Spleen (tissue), 11 donors: ENCODE data around the gene FADS6. TPM values are rescaled to one million over a fixed set of nuclear protein-coding genes. Genes with fewer than 3 reads are reported as not detected.

Experiments used
- DNase-seq: peaks from one replicate; pipeline ENCODE4 v3.0.0-alpha.2; 2020
- H3K27ac ChIP-seq, 8 donors: fragments of 200-600 bp; sonication (generic) in 7 of 8; 1 replicate in 4 of 8; 2 replicates in 4 of 8; pipeline versions ENCODE4 v1.5.0 to v1.8.0; 2016 to 2021; ENCODE audit warnings: inconsistent platforms in 4 of 8, mild to moderate bottlenecking in 4 of 8, moderate library complexity in 1 of 8
- H3K27me3 ChIP-seq, 7 donors: fragments of 200-600 bp; sonication (generic) in 6 of 7; replicated peaks in 1 of 7; 1 replicate in 4 of 7; 2 replicates in 3 of 7; pipeline versions ENCODE4 v1.5.0 to v1.8.0; 2016 to 2021; ENCODE audit warnings: inconsistent platforms in 3 of 7, mild to moderate bottlenecking in 1 of 7
- H3K36me3 ChIP-seq, 6 donors: fragments of 200-600 bp; sonication (generic) in 5 of 6; 1 replicate in 4 of 6; 2 replicates in 2 of 6; pipeline versions ENCODE4 v1.5.0 to v1.8.0; 2016 to 2021; ENCODE audit warnings: inconsistent platforms in 2 of 6
- H3K4me1 ChIP-seq, 6 donors: fragments of 200-600 bp; sonication (generic) in 5 of 6; 1 replicate in 3 of 6; 2 replicates in 3 of 6; pipeline versions ENCODE4 v1.5.0 to v1.8.0; 2016 to 2021; ENCODE audit warnings: inconsistent platforms in 3 of 6
- H3K4me3 ChIP-seq, 8 donors: fragments of 200-600 bp; sonication (generic) in 7 of 8; 1 replicate in 4 of 8; 2 replicates in 4 of 8; pipeline versions ENCODE4 v1.5.0 to v1.8.0; 2016 to 2021; ENCODE audit warnings: inconsistent platforms in 4 of 8, mild to moderate bottlenecking in 4 of 8, moderate library complexity in 2 of 8
- H3K9me3 ChIP-seq, 8 donors: fragments of 200-600 bp; sonication (generic) in 7 of 8; 1 replicate in 4 of 8; 2 replicates in 4 of 8; pipeline versions ENCODE4 v1.5.0 to v1.8.0; 2016 to 2021; ENCODE audit warnings: inconsistent platforms in 4 of 8
- POLR2A ChIP-seq, 3 donors: fragments of 450-650 bp; IDR thresholded peaks; one replicate each; pipeline ENCODE4 v1.5.1; 2017; ENCODE audit warnings: antibody characterized with exemption in 3 of 3, mild to moderate bottlenecking in 1 of 3
- POLR2AphosphoS5 ChIP-seq, 3 donors: sonication (generic); formaldehyde crosslinking; IDR thresholded peaks; one replicate each; pipeline ENCODE4 v1.5.1; 2017; ENCODE audit warnings: antibody characterized with exemption in 3 of 3
- WGBS, 5 donors: extraction: QIAGEN DNeasy Blood & Tissue Kit in 3 of 5; methylation state at CpG; one replicate each; pipeline versions ENCODE4 v1.1.5 to v1.1.7; 2013 to 2018; 5-methylcytosine and 5-hydroxymethylcytosine counted together
- intact Hi-C: fragments of 100-400 bp; cut with DNase I; formaldehyde crosslinking; loops from one replicate; pipeline ENCODE4 v1.15.0; 2023; ENCODE audit warnings: low total_unique reads
- polyA plus RNA-seq, 3 donors: library from polyadenylated mRNA; stranded (reverse); fragments of 200-250 nt; gene quantifications; one replicate each; pipeline ENCODE4 v1.2.1, GENCODE V29; 2013
- total RNA-seq, 7 donors: library from RNA; depleted of rRNA in 3 of 7; stranded (reverse); fragments of >200 nt in 3 of 7; fragmentation: NEBNext Ultra II Directional in 4 of 7; extraction: Animal tissue kit (Norgen Biotek cat#: 25700) in 4 of 7; gene quantifications; one replicate each; pipeline versions ENCODE4 v1.1.0 to v1.2.1, GENCODE V29; 2016 to 2021
- TF ChIP-seq, protein P1 (sequence below), 11 experiments: fragments of 200-600 bp in 7 of 11; fragments of 450-650 bp in 4 of 11; sonication (generic) in 4 of 11; IDR thresholded peaks in 8 of 11; conservative IDR thresholded peaks in 3 of 11; 1 replicate in 7 of 11; 2 replicates in 4 of 11; pipeline versions ENCODE4 v1.4.0 to v1.8.0; 2016 to 2021; ENCODE audit warnings: antibody characterized with exemption in 11 of 11, inconsistent platforms in 4 of 11, mild to moderate bottlenecking in 1 of 11
- donor health status: healthy with polysubstance abuse.
- donor health status: DM: no; HTN: no; CAD: no; lungs with moderate emphysema.
- donor health status: DM: no; HTN: no; CAD: no.
- donor health status: Bipolar disorder and iron deficiency.
- donor health status: healthy.
- donor health status: DM: no; HTN: no; CAD: no.
- donor health status: DM: yes; HTN: yes; CAD: no.

Gene FADS6
- total and polyA plus RNA-seq, 10 donors: 0.13 to 8.8 (median 3.3) TPM

DNA sequence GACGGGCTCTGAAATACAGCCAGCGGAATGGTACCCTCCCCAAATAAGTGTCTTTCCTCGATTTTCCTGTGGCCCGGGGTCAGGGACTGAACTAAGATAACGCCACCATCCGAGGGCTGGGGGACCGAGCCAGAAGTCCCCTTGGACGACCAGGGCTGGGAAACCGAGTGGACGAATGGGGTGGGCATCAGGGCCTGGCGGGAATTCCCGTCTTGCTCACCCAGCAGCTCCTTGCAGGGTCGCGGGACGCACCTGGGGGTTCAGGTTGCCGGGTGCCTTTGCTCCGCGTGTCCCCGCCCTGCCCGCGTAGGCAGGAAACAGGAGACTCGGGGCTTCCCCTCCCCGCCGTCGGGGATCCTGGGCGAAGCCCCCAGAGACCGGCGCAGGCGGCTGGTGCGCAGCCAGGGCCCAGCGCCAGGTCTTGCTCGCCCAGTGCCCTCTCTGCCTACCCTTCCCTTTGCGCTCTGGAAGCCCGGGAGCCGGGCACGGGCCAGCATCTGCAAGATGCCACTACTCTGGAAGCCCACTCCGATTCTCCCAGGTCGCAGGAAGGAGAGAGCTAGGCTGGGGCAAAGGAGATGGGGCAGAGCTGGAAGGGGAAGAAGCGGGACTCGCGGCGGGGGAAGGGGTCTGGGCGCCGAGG, 33.1 kb downstream of the FADS6 start:
- 3 to 12% (median 4%) methylated on average over 18 to 44 of the region's 44 CpGs for WGBS, 5 donors
- peaks cover 21 to 59% (median 40%) of the 10 kb centered on the region in 6 donors for H3K4me1 ChIP-seq
- no peaks in the 10 kb centered on the region for H3K9me3 ChIP-seq
- H3K4me3 ChIP-seq: peak overlapping the region in 6 of 8 donors; percentile 14 to 59 (median 22)
- H3K27me3 ChIP-seq: peaks cover 5 to 91% (median 41%) of the 10 kb centered on the region in 7 donors
- no peak for DNase-seq
- H3K27ac ChIP-seq: no peak overlapping the region
- peaks cover 0 to 31% (median 11%) of the 10 kb centered on the region in 6 donors for H3K36me3 ChIP-seq
- intact Hi-C loops: loop anchor here (5.0 to 10.0 kb wide), 2 partner anchors 68 to 196 kb away; no protein-coding TSS in a partner anchor
- no peak for TF ChIP-seq POLR2A (IDR thresholded peaks at IDR 0.05)
- no peak for TF ChIP-seq POLR2AphosphoS5 (IDR thresholded peaks at IDR 0.05)
- TF ChIP-seq, protein P1, sequence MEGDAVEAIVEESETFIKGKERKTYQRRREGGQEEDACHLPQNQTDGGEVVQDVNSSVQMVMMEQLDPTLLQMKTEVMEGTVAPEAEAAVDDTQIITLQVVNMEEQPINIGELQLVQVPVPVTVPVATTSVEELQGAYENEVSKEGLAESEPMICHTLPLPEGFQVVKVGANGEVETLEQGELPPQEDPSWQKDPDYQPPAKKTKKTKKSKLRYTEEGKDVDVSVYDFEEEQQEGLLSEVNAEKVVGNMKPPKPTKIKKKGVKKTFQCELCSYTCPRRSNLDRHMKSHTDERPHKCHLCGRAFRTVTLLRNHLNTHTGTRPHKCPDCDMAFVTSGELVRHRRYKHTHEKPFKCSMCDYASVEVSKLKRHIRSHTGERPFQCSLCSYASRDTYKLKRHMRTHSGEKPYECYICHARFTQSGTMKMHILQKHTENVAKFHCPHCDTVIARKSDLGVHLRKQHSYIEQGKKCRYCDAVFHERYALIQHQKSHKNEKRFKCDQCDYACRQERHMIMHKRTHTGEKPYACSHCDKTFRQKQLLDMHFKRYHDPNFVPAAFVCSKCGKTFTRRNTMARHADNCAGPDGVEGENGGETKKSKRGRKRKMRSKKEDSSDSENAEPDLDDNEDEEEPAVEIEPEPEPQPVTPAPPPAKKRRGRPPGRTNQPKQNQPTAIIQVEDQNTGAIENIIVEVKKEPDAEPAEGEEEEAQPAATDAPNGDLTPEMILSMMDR (IDR thresholded peaks at IDR 0.05 in 8 of 11, conservative IDR thresholded peaks at IDR 0.05 in 3 of 11): no peak

DNA sequence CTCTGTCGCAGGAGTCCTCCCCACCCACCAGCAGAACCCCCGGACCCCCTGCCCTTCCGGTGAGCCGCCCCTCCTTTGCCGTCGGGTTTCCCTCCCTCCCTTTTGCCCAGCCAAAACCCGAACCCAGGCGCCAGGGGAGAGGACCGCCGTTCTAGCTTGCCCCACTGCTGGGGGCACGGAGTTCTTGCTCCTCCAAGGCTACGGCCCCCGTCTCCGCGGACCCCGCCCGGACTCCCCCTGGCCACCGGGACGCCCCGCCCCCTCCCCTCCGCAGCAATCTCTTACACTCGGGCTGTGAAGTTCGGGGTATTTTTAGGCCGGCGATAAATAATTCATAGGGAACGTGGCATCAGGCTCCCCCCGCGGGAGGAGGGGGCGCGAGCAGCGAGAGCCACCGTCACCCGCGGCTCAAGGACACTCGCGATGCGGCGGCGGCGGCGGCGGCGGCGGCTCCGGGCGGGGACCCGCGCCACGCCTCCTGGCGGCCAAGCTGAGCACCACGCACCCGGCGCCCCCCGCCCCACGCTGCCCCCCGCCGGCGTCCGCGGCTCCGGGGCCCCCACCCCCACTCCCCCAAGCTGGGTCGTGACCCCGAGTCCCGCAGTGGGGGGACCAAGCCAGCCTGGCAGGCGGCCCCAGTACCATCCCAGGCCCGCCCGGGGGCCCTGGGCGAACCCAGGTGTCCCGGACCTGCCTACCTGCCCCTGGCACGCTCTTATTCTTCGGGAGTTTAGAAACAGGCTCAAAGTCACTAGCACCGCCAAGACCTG, 33.8 kb downstream of the FADS6 start, which contains the start of gene GRIN2C:
Gene GRIN2C, minus strand, starts transcription at position 427 of the 770 bp plus-strand sequence. CDS start 4,793 bp downstream, outside the sequence.
- no peak for TF ChIP-seq POLR2A (IDR thresholded peaks at IDR 0.05)
- TF ChIP-seq, protein P1 (IDR thresholded peaks at IDR 0.05 in 8 of 11, conservative IDR thresholded peaks at IDR 0.05 in 3 of 11): peak in 5 of 11 experiments; percentile 21 to 65 (median 57)
- TF ChIP-seq POLR2AphosphoS5 (IDR thresholded peaks at IDR 0.05): no peak
- peaks cover 5 to 98% (median 47%) of the 10 kb centered on the region in 7 donors for H3K27me3 ChIP-seq
- 2 to 6% (median 4%) methylated on average over 22 to 72 of the region's 72 CpGs for WGBS, 5 donors
- no peak within 1 kb of the TSS for H3K27ac ChIP-seq
- H3K9me3 ChIP-seq: no peaks in the 10 kb centered on the region
- H3K36me3 ChIP-seq: peaks cover 0 to 24% (median 10%) of the 10 kb centered on the region in 6 donors
- no peak for DNase-seq
- intact Hi-C loops: loop anchor here (5.0 to 10.0 kb wide), 2 partner anchors 67 to 195 kb away; no protein-coding TSS in a partner anchor
- peaks cover 21 to 52% (median 33%) of the 10 kb centered on the region in 6 donors for H3K4me1 ChIP-seq
- H3K4me3 ChIP-seq: peak within 1 kb of the TSS in 6 of 8 donors; percentile 14 to 59 (median 22)

DNA sequence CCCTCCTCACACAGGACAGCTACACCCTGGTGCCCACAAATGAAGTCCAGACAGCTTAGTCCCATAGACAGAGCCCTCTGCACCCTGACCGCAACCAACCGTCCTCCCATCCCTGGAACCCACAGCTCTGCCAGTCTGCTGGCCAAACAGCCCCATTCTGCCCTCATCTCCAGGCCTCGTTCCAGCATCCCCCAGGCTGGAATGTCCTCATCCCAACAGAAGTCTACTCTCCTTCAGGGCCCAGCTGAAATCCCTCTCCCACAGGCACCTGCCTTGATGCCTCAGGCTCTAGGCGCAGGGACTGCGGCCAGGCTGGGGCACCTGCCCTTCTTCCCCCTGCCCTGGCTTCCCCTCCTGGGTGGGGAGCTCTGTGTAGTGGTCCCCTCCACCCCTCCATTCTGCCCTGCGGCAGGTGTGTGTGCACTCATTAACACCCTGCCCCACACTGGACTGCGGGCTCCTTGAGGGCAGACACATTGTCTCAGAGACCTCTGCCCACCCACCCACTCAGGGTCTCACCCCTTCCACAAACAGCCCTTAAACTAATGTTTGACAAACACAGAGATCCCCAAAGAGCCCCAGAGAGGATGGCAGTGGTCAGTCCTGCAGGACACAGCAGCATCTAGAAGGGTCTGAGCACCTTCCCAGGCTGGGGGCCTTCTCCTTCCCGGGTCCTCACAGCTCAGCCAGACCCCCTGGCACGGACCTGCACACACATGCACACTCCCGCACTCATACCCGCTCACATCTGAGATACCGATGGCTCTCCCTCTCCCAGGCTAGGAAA, 34.6 kb downstream of the FADS6 start:
- peak overlapping the region in 2 of 8 donors; percentile 23 to 59 for H3K4me3 ChIP-seq
- no peak for DNase-seq
- intact Hi-C loops: no loop called here
- TF ChIP-seq, protein P1 (IDR thresholded peaks at IDR 0.05 in 8 of 11, conservative IDR thresholded peaks at IDR 0.05 in 3 of 11): no peak
- TF ChIP-seq POLR2AphosphoS5 (IDR thresholded peaks at IDR 0.05) (no peak), POLR2A (IDR thresholded peaks at IDR 0.05) (no peak)
- H3K27ac ChIP-seq: no peak overlapping the region
- H3K27me3 ChIP-seq: peaks cover 5 to 98% (median 55%) of the 10 kb centered on the region in 7 donors
- H3K36me3 ChIP-seq: peaks cover 0 to 16% (median 6%) of the 10 kb centered on the region in 6 donors
- H3K4me1 ChIP-seq: peaks cover 21 to 45% (median 31%) of the 10 kb centered on the region in 6 donors
- H3K9me3 ChIP-seq: no peaks in the 10 kb centered on the region
- 60 to 69% (median 64%) methylated on average over 12 of the region's 12 CpGs for WGBS, 5 donors
